MCF 10A (cell line): Measurements from ENCODE around the gene SNCB. TPM values are rescaled to one million over a fixed set of nuclear protein-coding genes. Genes with fewer than 3 reads are reported as not detected.

Source experiments
- BruUV-seq: library from RNA; stranded (reverse); fragments of 400-500 nt; replicated peaks from 2 replicates; lab custom pipeline; 2021; lab: Mats Ljungman, UMichigan
- CTCF ChIA-PET: fragments of 300-600 bp; sonication (Branson Sonifier 250); formaldehyde crosslinking; extraction: SDS; loops from one replicate; lab custom pipeline; 2021; ENCODE audit warnings: antibody characterized with exemption, inconsistent platforms; lab: Yijun Ruan, JAX
- POLR2A ChIA-PET: fragments of 300-600, 350-650 bp; sonication (Branson Sonifier 250); formaldehyde crosslinking; extraction: SDS; loops from one replicate; lab custom pipeline; 2020; ENCODE audit warnings: antibody characterized with exemption, inconsistent platforms; lab: Yijun Ruan, JAX
- DNase-seq: peaks from one replicate; pipeline ENCODE4 v3.0.0-alpha.2; 2018; ENCODE audit not compliant: unreplicated experiment
- H3K27ac Mint-ChIP-seq: one replicate; pipeline ENCODE4 v1.8.0; 2022; ENCODE audit warnings: mild to moderate bottlenecking, low read depth, mixed read lengths; ENCODE audit not compliant: unreplicated experiment
- H3K27me3 Mint-ChIP-seq: one replicate; pipeline ENCODE4 v1.8.0; 2022; ENCODE audit warnings: mixed read lengths; ENCODE audit not compliant: insufficient read depth, unreplicated experiment
- H3K36me3 Mint-ChIP-seq: one replicate; pipeline ENCODE4 v1.8.0; 2022; ENCODE audit warnings: mild to moderate bottlenecking, moderate library complexity, mixed read lengths; ENCODE audit not compliant: insufficient read depth, unreplicated experiment
- H3K4me1 Mint-ChIP-seq: one replicate; pipeline ENCODE4 v1.8.0; 2022; ENCODE audit warnings: mixed read lengths; ENCODE audit not compliant: insufficient read depth, unreplicated experiment
- H3K4me3 Mint-ChIP-seq: one replicate; pipeline ENCODE4 v1.8.0; 2022; ENCODE audit warnings: mild to moderate bottlenecking, moderate library complexity, mixed read lengths; ENCODE audit not compliant: unreplicated experiment
- H3K9me3 Mint-ChIP-seq: one replicate; pipeline ENCODE4 v1.8.0; 2022; ENCODE audit warnings: mixed read lengths; ENCODE audit not compliant: unreplicated experiment
- CTCF ChIP-seq: fragments of 200-600 bp; IDR thresholded peaks from one replicate; pipeline ENCODE4 v1.8.0; 2022; ENCODE audit warnings: antibody characterized with exemption, mild to moderate bottlenecking; ENCODE audit not compliant: unreplicated experiment
- intact Hi-C: fragments of 100-400 bp; cut with micrococcal nuclease; formaldehyde crosslinking; loops from 2 replicates; pipeline ENCODE4 v1.14.1; 2022
- microRNA-seq: library from miRNA; unstranded; fragments of <30 nt; microRNA quantifications from one replicate; pipeline ENCODE4 v1.2.0, GENCODE V29; 2022
- total RNA-seq: library from RNA; stranded (reverse); gene quantifications from 2 replicates; pipeline ENCODE4 v1.2.3, GENCODE V29; 2022

Gene SNCB
- total RNA-seq, 1 experiment from 2014 or later, result not detected

- DNase-seq, result peak; percentile 77
- H3K4me3 Mint-ChIP-seq, result no peak overlapping the region
- ChIA-PET CTCF (interaction anchor here (0.5 to 5.0 kb wide), 54 partner anchors 9 to 850 kb away, joined by 3 to 55 read pairs (median 4); partner anchors contain the start of genes CDHR2 and TSPAN17), POLR2A (interaction anchor here (0.7 to 1.4 kb wide), 3 partner anchors 17 to 156 kb away, joined by 3 read pairs; no protein-coding TSS in a partner anchor)
- peaks cover 14% of the 10 kb centered on the region for H3K4me1 Mint-ChIP-seq
- no peaks in the 10 kb centered on the region for H3K9me3 Mint-ChIP-seq
- intact Hi-C loops, result loop anchor here (1.0 to 5.0 kb wide), 2 partner anchors 74 to 539 kb away; partner anchors contain the start of gene TSPAN17
- no TSS peak for BruUV-seq
- no peaks in the 10 kb centered on the region for H3K36me3 Mint-ChIP-seq
- TF ChIP-seq CTCF, result peak; percentile 94
- peaks cover 18% of the 10 kb centered on the region for H3K27me3 Mint-ChIP-seq
- no peak overlapping the region for H3K27ac Mint-ChIP-seq
Measured at GRCh38 chr5:176573564-176574296, 56.6 kb downstream of the SNCB start.

Small RNAs within 50 kb of the gene (microRNA-seq; reads per million reads assigned to microRNA genes)
- gene MIR4281, result not detected

Other genes with a start within 250 kb of the SNCB start
- gene NOP16, start 241.9 kb downstream of the SNCB start, total RNA-seq, result 90.9 and 134 TPM in 2 replicates
- gene HIGD2A, start 241.8 kb downstream of the SNCB start, total RNA-seq, result 167 and 196 TPM in 2 replicates
- 333 and 339 TPM in 2 replicates for gene CLTB, start 214.0 kb downstream of the SNCB start, total RNA-seq
- 78.3 and 97.2 TPM in 2 replicates for gene FAF2, start 182.1 kb downstream of the SNCB start, total RNA-seq
- gene RNF44, start 93.1 kb downstream of the SNCB start, total RNA-seq, result 45.8 and 60.1 TPM in 2 replicates
- 0.09 and 0.39 TPM in 2 replicates for gene CDHR2, start 81.2 kb downstream of the SNCB start, total RNA-seq
- gene GPRIN1, start 20.4 kb downstream of the SNCB start, total RNA-seq, result 3.0 and 3.7 TPM in 2 replicates
- gene EIF4E1B, start 141 bp upstream of the SNCB start, total RNA-seq, result not detected in 2 replicates
- gene TSPAN17, start 16.9 kb upstream of the SNCB start, total RNA-seq, result 36.7 and 47.5 TPM in 2 replicates
- 0.22 and 0.51 TPM in 2 replicates for gene UNC5A, start 180.0 kb upstream of the SNCB start, total RNA-seq